ENCODE results near the gene CSTPP1. TPM values are rescaled to one million over a fixed set of nuclear protein-coding genes. Genes with fewer than 3 reads are reported as not detected.

The CSTPP1 gene
- total RNA-seq, 4 donors from 2014 or later, result 18.3 to 27.0 (median 24.6) TPM

GRCh38 chr11:47099214-47099917 is 162.8 kb downstream of the CSTPP1 start:
- H3K9me3 ChIP-seq, result no peaks in the 10 kb centered on the region
- DNase-seq, result no peak
- H3K27me3 ChIP-seq, result no peaks in the 10 kb centered on the region
- peaks cover under 1 to 17% (median 14%) of the 10 kb centered on the region in 4 donors for H3K4me1 ChIP-seq
- intact Hi-C loops (cut with DNase I; ENCODE audit: low total_unique reads) (no loop called here), in situ Hi-C loops (cut with MboI; ENCODE audit: low pct_ligation_motif_present in 1 of 4, low pct_unique_long_range_greater_than_20kb in 1 of 4, low sequenced_read_pairs in 3 of 4) (no loop called here)
- H3K4me3 ChIP-seq, result no peak overlapping the region
- H3K36me3 ChIP-seq, result no peaks in the 10 kb centered on the region
- TF ChIP-seq POLR2AphosphoS5 (IDR thresholded peaks at IDR 0.05), result no peak
- no peak for TF ChIP-seq CTCF (IDR thresholded peaks at IDR 0.05)
- TF ChIP-seq POLR2A (IDR thresholded peaks at IDR 0.05), result no peak
- TF ChIP-seq EP300 (IDR thresholded peaks at IDR 0.05; ENCODE audit: low read depth), result no peak
- WGBS, 2 donors (ENCODE audit: low coverage in 1 of 2), result 45 to 56% methylated on average over 3 of the region's 3 CpGs
- H3K27ac ChIP-seq, result no peak overlapping the region

DNA sequence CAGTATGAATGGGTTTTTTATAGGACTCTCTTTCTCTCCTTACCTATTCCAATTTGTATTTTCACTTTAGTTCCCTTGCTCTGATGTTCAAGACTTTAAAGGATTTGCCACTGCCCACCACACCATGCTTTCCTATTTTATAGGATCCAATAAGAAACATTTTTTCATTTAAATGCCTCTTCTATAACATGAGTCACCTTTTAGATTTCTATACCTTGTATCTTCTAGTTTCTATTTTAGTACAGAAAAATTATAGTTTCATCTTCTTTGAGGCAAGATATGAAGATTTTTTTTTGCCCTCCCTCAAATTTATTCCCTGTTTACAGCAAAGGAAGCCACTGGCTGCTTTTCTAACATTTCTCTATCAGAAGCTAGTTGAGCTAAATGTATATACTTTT is 163.4 kb downstream of the CSTPP1 start:
- in situ Hi-C loops (cut with MboI; ENCODE audit: low pct_ligation_motif_present in 1 of 4, low pct_unique_long_range_greater_than_20kb in 1 of 4, low sequenced_read_pairs in 3 of 4), result no loop called here
- DNase-seq, result no peak
- Histone ChIP-seq H3K4me1 (peaks cover 3 to 23% (median 19%) of the 10 kb centered on the region in 4 donors), H3K4me3 (no peak overlapping the region), H3K27ac (no peak overlapping the region), H3K9me3 (no peaks in the 10 kb centered on the region), H3K27me3 (no peaks in the 10 kb centered on the region), H3K36me3 (no peaks in the 10 kb centered on the region)
- TF ChIP-seq EP300 (IDR thresholded peaks at IDR 0.05; ENCODE audit: low read depth) (no peak), POLR2AphosphoS5 (IDR thresholded peaks at IDR 0.05) (no peak), POLR2A (IDR thresholded peaks at IDR 0.05) (no peak), CTCF (IDR thresholded peaks at IDR 0.05) (no peak)
- intact Hi-C loops (cut with DNase I; ENCODE audit: low total_unique reads), result no loop called here

- no peak for TF ChIP-seq CTCF (IDR thresholded peaks at IDR 0.05)
- no peak for TF ChIP-seq POLR2AphosphoS5 (IDR thresholded peaks at IDR 0.05)
- TF ChIP-seq POLR2A (IDR thresholded peaks at IDR 0.05), result no peak
- TF ChIP-seq EP300 (IDR thresholded peaks at IDR 0.05; ENCODE audit: low read depth), result no peak
- DNase-seq, result no peak
- 78 to 83% methylated on average over 3 of the region's 3 CpGs for WGBS, 2 donors (ENCODE audit: low coverage in 1 of 2)
- H3K4me3 ChIP-seq, result no peak overlapping the region
- in situ Hi-C loops (cut with MboI; ENCODE audit: low pct_ligation_motif_present in 1 of 4, low pct_unique_long_range_greater_than_20kb in 1 of 4, low sequenced_read_pairs in 3 of 4), result no loop called here
- H3K36me3 ChIP-seq, result no peaks in the 10 kb centered on the region
- no peak overlapping the region for H3K27ac ChIP-seq
- intact Hi-C loops (cut with DNase I; ENCODE audit: low total_unique reads), result no loop called here
- H3K9me3 ChIP-seq, result no peaks in the 10 kb centered on the region
- H3K27me3 ChIP-seq, result no peaks in the 10 kb centered on the region
- peaks cover 3 to 35% (median 28%) of the 10 kb centered on the region in 4 donors for H3K4me1 ChIP-seq
These were observed 164.8 kb downstream of the CSTPP1 start for GRCh38 chr11:47101406-47101805.

DNA sequence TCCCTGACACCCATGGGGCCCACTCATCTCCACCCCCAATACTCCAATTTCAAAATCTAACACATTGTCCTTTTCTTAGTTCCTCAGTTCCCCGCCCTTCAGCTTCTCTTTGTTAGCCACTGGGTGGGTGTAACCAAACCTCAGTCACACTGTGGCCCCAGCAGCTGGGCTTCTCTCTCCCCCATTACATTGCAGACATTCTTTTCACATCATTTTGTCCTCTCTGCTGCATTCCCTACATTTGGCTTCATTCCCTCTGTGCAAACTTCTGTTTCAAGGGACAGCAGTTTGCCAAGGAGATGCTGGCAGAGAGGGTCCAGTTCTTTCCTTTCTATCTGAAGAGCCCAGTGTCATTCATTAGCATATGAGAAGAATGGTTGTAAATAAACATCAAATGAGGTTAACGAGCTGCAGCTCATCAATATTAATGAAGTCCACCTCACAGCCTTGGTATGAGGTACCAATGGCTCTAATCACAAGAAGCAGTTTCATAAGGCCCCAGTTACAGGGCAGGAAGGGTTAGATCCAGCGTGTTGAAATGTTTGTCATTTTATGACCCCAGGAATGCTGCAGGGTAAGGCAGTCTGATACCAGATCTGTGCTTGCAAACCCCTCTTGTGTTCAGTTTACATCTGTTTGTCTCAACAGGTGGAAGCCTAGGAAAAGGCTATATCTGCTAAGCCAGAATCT is 167.8 kb downstream of the CSTPP1 start:
- no peaks in the 10 kb centered on the region for H3K9me3 ChIP-seq
- no peaks in the 10 kb centered on the region for H3K36me3 ChIP-seq
- no peaks in the 10 kb centered on the region for H3K27me3 ChIP-seq
- in situ Hi-C loops (cut with MboI; ENCODE audit: low pct_ligation_motif_present in 1 of 4, low pct_unique_long_range_greater_than_20kb in 1 of 4, low sequenced_read_pairs in 3 of 4), result no loop called here
- peaks cover 8 to 47% (median 30%) of the 10 kb centered on the region in 4 donors for H3K4me1 ChIP-seq
- 54 to 88% methylated on average over 1 to 3 of the region's 3 CpGs for WGBS, 2 donors (ENCODE audit: low coverage in 1 of 2)
- DNase-seq, result no peak
- intact Hi-C loops (cut with DNase I; ENCODE audit: low total_unique reads), result no loop called here
- peak overlapping the region in 1 of 4 donors; percentile 75 for H3K27ac ChIP-seq
- H3K4me3 ChIP-seq, result no peak overlapping the region
- TF ChIP-seq CTCF (IDR thresholded peaks at IDR 0.05) (no peak), POLR2A (IDR thresholded peaks at IDR 0.05) (no peak), POLR2AphosphoS5 (IDR thresholded peaks at IDR 0.05) (no peak), EP300 (IDR thresholded peaks at IDR 0.05; ENCODE audit: low read depth) (no peak)
